MCF 10A (cell line): Measurements from ENCODE around the gene BGN. TPM values are rescaled to one million over a fixed set of nuclear protein-coding genes. Genes with fewer than 3 reads are reported as not detected.

Experiments
- Bru-seq: library from RNA; stranded (reverse); fragments of 400-500 nt; gene quantifications from one replicate; lab custom pipeline; 2021; lab: Mats Ljungman, UMichigan
- BruChase-seq, 2 experiments: library from RNA; stranded (reverse); fragments of 400-500 nt; gene quantifications; one replicate each; lab custom pipeline; 2021; lab: Mats Ljungman, UMichigan
- BruUV-seq: library from RNA; stranded (reverse); fragments of 400-500 nt; replicated peaks from 2 replicates; lab custom pipeline; 2021; lab: Mats Ljungman, UMichigan
- CTCF ChIA-PET: fragments of 300-600 bp; sonication (Branson Sonifier 250); formaldehyde crosslinking; extraction: SDS; loops from one replicate; lab custom pipeline; 2021; ENCODE audit warnings: antibody characterized with exemption, inconsistent platforms; lab: Yijun Ruan, JAX
- POLR2A ChIA-PET: fragments of 300-600, 350-650 bp; sonication (Branson Sonifier 250); formaldehyde crosslinking; extraction: SDS; loops from one replicate; lab custom pipeline; 2020; ENCODE audit warnings: antibody characterized with exemption, inconsistent platforms; lab: Yijun Ruan, JAX
- DNase-seq: peaks from one replicate; pipeline ENCODE4 v3.0.0-alpha.2; 2018; ENCODE audit not compliant: unreplicated experiment
- H3K27ac Mint-ChIP-seq: one replicate; pipeline ENCODE4 v1.8.0; 2022; ENCODE audit warnings: mild to moderate bottlenecking, low read depth, mixed read lengths; ENCODE audit not compliant: unreplicated experiment
- H3K27me3 Mint-ChIP-seq: one replicate; pipeline ENCODE4 v1.8.0; 2022; ENCODE audit warnings: mixed read lengths; ENCODE audit not compliant: insufficient read depth, unreplicated experiment
- H3K36me3 Mint-ChIP-seq: one replicate; pipeline ENCODE4 v1.8.0; 2022; ENCODE audit warnings: mild to moderate bottlenecking, moderate library complexity, mixed read lengths; ENCODE audit not compliant: insufficient read depth, unreplicated experiment
- H3K4me1 Mint-ChIP-seq: one replicate; pipeline ENCODE4 v1.8.0; 2022; ENCODE audit warnings: mixed read lengths; ENCODE audit not compliant: insufficient read depth, unreplicated experiment
- H3K4me3 Mint-ChIP-seq: one replicate; pipeline ENCODE4 v1.8.0; 2022; ENCODE audit warnings: mild to moderate bottlenecking, moderate library complexity, mixed read lengths; ENCODE audit not compliant: unreplicated experiment
- H3K9me3 Mint-ChIP-seq: one replicate; pipeline ENCODE4 v1.8.0; 2022; ENCODE audit warnings: mixed read lengths; ENCODE audit not compliant: unreplicated experiment
- intact Hi-C: fragments of 100-400 bp; cut with micrococcal nuclease; formaldehyde crosslinking; loops from 2 replicates; pipeline ENCODE4 v1.14.1; 2022
- long read RNA-seq: library from polyadenylated mRNA; stranded (forward); transcript quantifications from one replicate; pipeline ENCODE4 v2.0.0, GENCODE V29; 2022
- total RNA-seq: library from RNA; stranded (reverse); gene quantifications from 2 replicates; pipeline ENCODE4 v1.2.3, GENCODE V29; 2022
- TF ChIP-seq, protein P1 (sequence below): fragments of 200-600 bp; IDR thresholded peaks from one replicate; pipeline ENCODE4 v1.8.0; 2022; ENCODE audit warnings: antibody characterized with exemption, mild to moderate bottlenecking; ENCODE audit not compliant: unreplicated experiment

BGN gene
- total RNA-seq (1.3 and 1.4 TPM in 2 replicates), Bru-seq, nascent RNA (percentile 10 among the genes with signal in this experiment), BruChase-seq, experiment 1, labeled RNA remaining after a 6-hour chase (percentile 9 among the genes with signal in this experiment), BruChase-seq, experiment 2, labeled RNA remaining after a 2-hour chase (percentile 10 among the genes with signal in this experiment)
- long read RNA-seq, partial matches to known transcripts = 0 of 2 reads
- long read RNA-seq, other reads (novel, unspliced or antisense) = 2 of 2 reads

DNA sequence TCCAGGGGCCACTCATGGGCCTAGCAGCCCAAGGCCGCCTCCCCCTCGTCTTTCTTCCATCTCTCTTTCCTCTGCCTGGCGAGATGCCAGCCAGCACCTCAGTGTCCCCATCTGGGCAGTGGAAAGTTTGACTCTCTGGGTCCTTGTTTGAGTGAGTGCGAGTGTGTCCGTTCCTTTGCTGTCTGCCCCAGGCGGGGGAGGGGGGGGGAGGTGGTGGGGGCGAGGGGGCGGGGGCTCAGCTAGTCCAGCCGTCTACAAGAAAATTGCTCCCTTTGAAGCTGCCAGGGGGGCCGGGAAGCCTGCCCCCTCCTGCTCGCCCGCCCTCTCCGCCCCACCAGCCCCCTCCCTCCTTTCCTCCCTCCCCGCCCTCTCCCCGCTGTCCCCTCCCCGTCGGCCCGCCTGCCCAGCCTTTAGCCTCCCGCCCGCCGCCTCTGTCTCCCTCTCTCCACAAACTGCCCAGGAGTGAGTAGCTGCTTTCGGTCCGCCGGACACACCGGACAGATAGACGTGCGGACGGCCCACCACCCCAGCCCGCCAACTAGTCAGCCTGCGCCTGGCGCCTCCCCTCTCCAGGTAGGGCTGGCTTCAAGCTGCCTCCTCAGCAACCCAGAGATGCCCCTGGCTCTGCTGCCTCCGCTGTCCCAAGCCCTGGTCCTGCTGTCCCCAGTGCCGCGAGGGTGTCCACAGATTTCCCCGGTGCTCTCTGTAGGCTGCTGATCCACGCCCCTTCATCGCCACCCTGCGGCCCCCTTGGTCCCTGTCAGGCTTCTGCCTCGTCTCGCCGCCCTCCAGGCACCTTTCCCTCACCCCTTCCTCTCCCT, at the start of gene BGN:
TSS of gene BGN (plus strand) at position 440 of the 821 bp plus-strand sequence. CDS start 9,652 bp downstream, outside the sequence.
- Mint-ChIP-seq H3K4me1 (peaks cover 6% of the 10 kb centered on the region), H3K9me3 (no peaks in the 10 kb centered on the region), H3K27ac (peak within 1 kb of the TSS; percentile 59), H3K27me3 (no peaks in the 10 kb centered on the region), H3K36me3 (no peaks in the 10 kb centered on the region), H3K4me3 (peak within 1 kb of the TSS; percentile 51)
- POLR2A ChIA-PET = interaction anchor here (0.7 kb wide), 1 partner anchor 24 kb away, joined by 3 read pairs; the partner anchor contains the start of gene HAUS7
- TF ChIP-seq, protein P1, sequence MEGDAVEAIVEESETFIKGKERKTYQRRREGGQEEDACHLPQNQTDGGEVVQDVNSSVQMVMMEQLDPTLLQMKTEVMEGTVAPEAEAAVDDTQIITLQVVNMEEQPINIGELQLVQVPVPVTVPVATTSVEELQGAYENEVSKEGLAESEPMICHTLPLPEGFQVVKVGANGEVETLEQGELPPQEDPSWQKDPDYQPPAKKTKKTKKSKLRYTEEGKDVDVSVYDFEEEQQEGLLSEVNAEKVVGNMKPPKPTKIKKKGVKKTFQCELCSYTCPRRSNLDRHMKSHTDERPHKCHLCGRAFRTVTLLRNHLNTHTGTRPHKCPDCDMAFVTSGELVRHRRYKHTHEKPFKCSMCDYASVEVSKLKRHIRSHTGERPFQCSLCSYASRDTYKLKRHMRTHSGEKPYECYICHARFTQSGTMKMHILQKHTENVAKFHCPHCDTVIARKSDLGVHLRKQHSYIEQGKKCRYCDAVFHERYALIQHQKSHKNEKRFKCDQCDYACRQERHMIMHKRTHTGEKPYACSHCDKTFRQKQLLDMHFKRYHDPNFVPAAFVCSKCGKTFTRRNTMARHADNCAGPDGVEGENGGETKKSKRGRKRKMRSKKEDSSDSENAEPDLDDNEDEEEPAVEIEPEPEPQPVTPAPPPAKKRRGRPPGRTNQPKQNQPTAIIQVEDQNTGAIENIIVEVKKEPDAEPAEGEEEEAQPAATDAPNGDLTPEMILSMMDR = no peak
- BruUV-seq = no TSS peak
- intact Hi-C loops = no loop called here
- DNase-seq = no peak
- CTCF ChIA-PET = no interaction called here

DNA sequence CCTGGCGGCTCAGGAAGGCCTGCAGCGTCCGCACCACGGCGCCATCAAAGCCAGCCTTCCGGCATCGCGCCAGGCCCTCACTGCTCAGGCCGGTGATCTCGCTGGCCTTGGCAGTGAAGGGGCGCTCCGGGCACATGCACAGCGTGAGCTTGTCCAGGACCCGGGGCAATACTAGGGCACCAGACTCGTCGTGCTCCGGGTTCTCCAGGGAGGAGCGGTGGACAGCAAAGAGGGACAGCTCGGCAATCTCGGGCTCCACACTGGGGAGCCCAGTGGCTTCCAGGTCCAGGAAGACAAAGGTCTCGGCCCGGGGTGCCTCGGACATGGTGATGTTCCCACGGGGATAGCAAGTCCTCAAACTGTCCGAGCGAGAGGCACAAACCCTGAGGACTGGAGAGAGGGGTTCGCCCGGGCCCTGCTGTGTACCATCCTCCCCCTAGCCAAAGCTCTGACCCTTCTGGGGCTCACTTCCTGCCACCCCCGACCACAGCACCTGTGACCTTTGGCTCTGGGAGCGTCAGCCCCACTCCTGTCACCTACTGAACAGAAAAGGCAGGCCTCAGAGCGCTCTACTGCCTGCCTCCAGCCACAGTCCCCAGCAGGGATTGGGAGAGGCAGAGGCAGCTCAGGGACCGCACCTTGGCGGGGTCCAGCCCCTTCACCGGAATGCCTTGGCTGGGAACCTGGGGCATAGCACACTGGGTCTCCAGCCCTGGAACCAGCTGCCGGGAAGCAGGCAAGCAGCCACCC, 49.5 kb upstream of the BGN start:
- Mint-ChIP-seq H3K27me3 (no peaks in the 10 kb centered on the region), H3K27ac (no peak overlapping the region), H3K9me3 (no peaks in the 10 kb centered on the region), H3K4me1 (no peaks in the 10 kb centered on the region), H3K4me3 (no peak overlapping the region), H3K36me3 (no peaks in the 10 kb centered on the region)
- BruUV-seq = no TSS peak
- DNase-seq = no peak
- TF ChIP-seq, protein P1 = no peak
- CTCF ChIA-PET = interaction anchor here (0.9 to 1.1 kb wide), 2 partner anchors 8 to 12 kb away, joined by 4 to 5 read pairs; no protein-coding TSS in a partner anchor
- POLR2A ChIA-PET = no interaction called here
- intact Hi-C loops = no loop called here

DNA sequence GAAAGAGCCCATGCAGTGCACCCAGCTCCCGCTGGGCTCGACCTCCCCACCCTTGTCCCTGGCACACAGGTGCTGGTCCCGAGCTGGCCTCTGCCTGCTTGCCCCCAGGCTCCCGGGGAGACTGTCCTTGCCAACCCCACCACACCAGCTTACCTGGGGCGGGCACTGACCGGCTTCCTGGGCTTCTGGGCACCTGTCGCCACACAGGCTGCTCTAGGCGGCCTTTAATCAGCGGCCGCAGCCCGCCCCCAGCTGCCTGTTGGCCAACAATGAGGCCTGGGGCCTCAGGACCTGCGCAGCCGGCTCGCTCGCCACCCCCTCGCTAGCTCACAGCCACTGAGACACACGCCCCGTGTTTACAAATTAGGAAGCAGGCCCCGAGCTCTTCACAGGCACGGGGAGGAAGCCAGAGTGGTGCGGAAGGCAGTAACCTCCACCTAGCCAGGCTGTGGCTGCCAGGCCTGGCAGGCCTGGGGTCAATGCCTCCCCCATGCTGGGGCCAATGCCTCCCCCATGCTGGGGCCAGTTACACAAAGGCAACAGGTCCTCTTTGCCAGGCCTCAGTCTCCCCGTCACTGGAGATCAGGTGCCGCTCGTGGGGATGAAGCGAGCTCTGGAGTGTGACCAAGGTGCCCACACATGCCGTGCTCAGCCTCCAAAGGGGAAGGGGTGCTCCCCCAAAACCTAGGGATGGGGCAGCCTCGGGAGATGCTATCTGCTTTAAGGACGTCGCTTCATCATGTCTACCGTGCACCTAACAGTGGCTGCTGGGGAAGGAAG, 48.7 kb upstream of the BGN start, which contains the start of gene TREX2:
TSS of gene TREX2 (minus strand) at position 201 of the 780 bp plus-strand sequence. CDS start 626 bp downstream, outside the sequence.
- POLR2A ChIA-PET = no interaction called here
- TF ChIP-seq, protein P1 = no peak
- H3K4me3 Mint-ChIP-seq = no peak within 1 kb of the TSS
- no peaks in the 10 kb centered on the region for H3K9me3 Mint-ChIP-seq
- no TSS peak for BruUV-seq
- no peaks in the 10 kb centered on the region for H3K27me3 Mint-ChIP-seq
- CTCF ChIA-PET = interaction anchor here (0.5 to 1.1 kb wide), 4 partner anchors 7 to 61 kb away, joined by 3 to 5 read pairs (median 4); no protein-coding TSS in a partner anchor
- intact Hi-C loops = no loop called here
- no peak within 1 kb of the TSS for H3K27ac Mint-ChIP-seq
- DNase-seq = no peak
- H3K4me1 Mint-ChIP-seq = no peaks in the 10 kb centered on the region
- peaks cover 8% of the 10 kb centered on the region for H3K36me3 Mint-ChIP-seq
